GM12891 (cell line): ENCODE data around the gene TSPAN9.

Experiments used
- POLR2A ChIP-seq: IDR thresholded peaks from 2 replicates; pipeline ENCODE4 v1.6.1; 2011; ENCODE audit warnings: low read depth, low read length, control low read depth
- POLR2AphosphoS5 ChIP-seq: IDR thresholded peaks from 2 replicates; pipeline ENCODE4 v1.6.1; 2011; ENCODE audit warnings: low read depth, low read length, control low read depth
- TAF1 ChIP-seq: IDR thresholded peaks from 2 replicates; pipeline ENCODE4 v1.6.1; 2011; ENCODE audit warnings: low read depth, low read length, control low read depth

DNA sequence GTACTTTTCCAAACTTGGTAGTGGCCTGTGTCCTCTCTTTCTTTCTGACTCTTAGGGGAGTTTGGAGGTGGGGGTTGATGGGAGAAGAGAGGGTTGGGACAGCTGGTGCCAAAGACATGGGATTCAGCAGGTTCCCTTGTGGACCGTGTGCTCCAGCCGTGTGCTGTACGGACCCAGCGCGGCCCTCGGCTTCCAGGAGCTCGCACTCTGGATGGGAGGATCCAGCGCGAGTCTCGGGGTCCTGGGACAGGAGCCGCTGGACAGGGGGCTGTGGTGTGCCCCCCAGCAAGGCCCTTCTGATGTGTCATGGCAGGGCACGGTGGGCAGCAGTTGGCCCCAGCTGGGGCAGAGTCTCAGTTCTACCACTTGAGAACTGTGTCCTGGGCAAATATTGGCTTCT, 45.0 kb upstream of the TSPAN9 start:
- TF ChIP-seq POLR2A (no peak), POLR2AphosphoS5 (no peak), TAF1 (no peak)
